ENCODE data around the gene M1AP. TPM values are rescaled to one million over a fixed set of nuclear protein-coding genes. Genes with fewer than 3 reads are reported as not detected.

M1AP gene
- total RNA-seq, 4 donors from 2014 or later: 0.81 to 2.6 (median 1.8) TPM

- Histone ChIP-seq H3K27ac (no peak overlapping the region), H3K36me3 (no peaks in the 10 kb centered on the region), H3K9me3 (no peaks in the 10 kb centered on the region), H3K27me3 (no peaks in the 10 kb centered on the region), H3K4me1 (peaks cover 5 to 6% of the 10 kb centered on the region in 2 donors), H3K4me3 (replicated peaks in 1 of 3) (no peak overlapping the region)
- WGBS, 2 donors: 93 to 97% methylated on average over 3 of the region's 3 CpGs
- DNase-seq: no peak
- intact Hi-C loops (cut with DNase I): no loop called here
- no peak for TF ChIP-seq POLR2A (IDR thresholded peaks at IDR 0.05)
- TF ChIP-seq CTCF (IDR thresholded peaks at IDR 0.05): no peak
Measured at GRCh38 chr2:74544634-74545033, 103.5 kb downstream of the M1AP start.

- Histone ChIP-seq H3K4me1 (peaks cover 0 to 6% of the 10 kb centered on the region in 2 donors), H3K4me3 (replicated peaks in 1 of 3) (no peak overlapping the region), H3K27me3 (no peaks in the 10 kb centered on the region), H3K27ac (no peak overlapping the region), H3K36me3 (no peaks in the 10 kb centered on the region), H3K9me3 (no peaks in the 10 kb centered on the region)
- 85 to 86% methylated on average over 1 of the region's 1 CpG for WGBS, 2 donors
- intact Hi-C loops (cut with DNase I): no loop called here
- no peak for DNase-seq
- TF ChIP-seq CTCF (IDR thresholded peaks at IDR 0.05) (no peak), POLR2A (IDR thresholded peaks at IDR 0.05) (no peak)
Measured at GRCh38 chr2:74542978-74543377, 105.2 kb downstream of the M1AP start.

DNA sequence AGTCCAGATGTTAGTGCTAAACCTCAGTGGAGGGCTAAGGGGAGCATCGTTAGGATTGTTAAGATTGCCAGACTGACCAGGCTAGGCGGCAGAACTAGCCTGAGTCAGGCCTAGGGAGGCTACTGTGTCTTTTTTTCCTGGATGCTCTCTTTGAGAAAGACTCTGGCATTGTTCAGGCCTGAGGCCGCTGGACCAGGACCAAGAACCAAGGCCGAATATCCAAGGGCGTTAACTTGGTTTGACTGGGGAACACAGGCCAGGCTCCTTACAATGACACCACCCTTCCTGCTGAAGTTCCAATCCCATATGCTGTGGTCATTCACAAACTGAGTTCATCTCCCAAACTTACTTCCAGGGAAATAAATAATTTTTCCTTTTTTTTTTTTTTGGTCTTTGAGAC lies 107.8 kb downstream of the M1AP start:
- Histone ChIP-seq H3K27me3 (no peaks in the 10 kb centered on the region), H3K27ac (no peak overlapping the region), H3K9me3 (no peaks in the 10 kb centered on the region), H3K4me1 (peaks cover 0 to 6% of the 10 kb centered on the region in 2 donors), H3K36me3 (no peaks in the 10 kb centered on the region), H3K4me3 (replicated peaks in 1 of 3) (no peak overlapping the region)
- intact Hi-C loops (cut with DNase I): no loop called here
- DNase-seq: no peak
- WGBS, 2 donors: 75 to 85% methylated on average over 5 of the region's 5 CpGs
- TF ChIP-seq POLR2A (IDR thresholded peaks at IDR 0.05): no peak
- no peak for TF ChIP-seq CTCF (IDR thresholded peaks at IDR 0.05)

- intact Hi-C loops (cut with DNase I): no loop called here
- no peak overlapping the region for H3K27ac ChIP-seq
- H3K4me3 ChIP-seq (replicated peaks in 1 of 3): no peak overlapping the region
- H3K36me3 ChIP-seq: no peaks in the 10 kb centered on the region
- no peaks in the 10 kb centered on the region for H3K27me3 ChIP-seq
- H3K4me1 ChIP-seq: peaks cover 0 to 6% of the 10 kb centered on the region in 2 donors
- TF ChIP-seq POLR2A (IDR thresholded peaks at IDR 0.05): no peak
- TF ChIP-seq CTCF (IDR thresholded peaks at IDR 0.05): no peak
- H3K9me3 ChIP-seq: no peaks in the 10 kb centered on the region
- no peak for DNase-seq
- WGBS, 2 donors: 54 to 58% methylated on average over 7 of the region's 7 CpGs
Measured at GRCh38 chr2:74538881-74539339, 109.2 kb downstream of the M1AP start.

DNA sequence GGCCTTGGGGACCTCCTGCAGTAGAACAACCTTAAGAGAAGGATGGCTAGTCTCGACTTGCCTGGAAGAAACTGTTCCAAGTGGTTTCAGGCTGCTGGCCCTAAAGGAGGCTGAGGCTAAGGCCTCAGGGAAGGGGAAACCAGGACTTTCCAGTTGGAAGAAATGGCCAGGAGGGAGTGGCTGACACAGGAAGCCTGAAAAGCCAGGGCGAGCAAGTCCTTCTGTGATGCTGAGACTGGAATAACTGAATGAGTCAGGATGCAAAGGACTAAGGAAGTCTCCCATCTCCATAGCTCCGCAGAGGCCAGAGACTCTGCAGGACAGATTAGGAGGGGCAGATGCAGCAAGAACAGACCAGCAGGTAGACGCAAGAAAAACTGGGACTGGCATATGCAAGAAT lies 111.0 kb downstream of the M1AP start:
- intact Hi-C loops (cut with DNase I): no loop called here

More for the DNA sequence above, 111.0 kb downstream of the M1AP start:
- Histone ChIP-seq H3K27me3 (no peaks in the 10 kb centered on the region), H3K9me3 (no peaks in the 10 kb centered on the region), H3K4me3 (replicated peaks in 1 of 3) (no peak overlapping the region), H3K4me1 (peaks cover 0 to 6% of the 10 kb centered on the region in 2 donors), H3K36me3 (peaks cover 0 to 11% of the 10 kb centered on the region in 2 donors), H3K27ac (no peak overlapping the region)
- WGBS, 2 donors: 69 to 73% methylated on average over 4 of the region's 4 CpGs
- TF ChIP-seq POLR2A (IDR thresholded peaks at IDR 0.05) (no peak), CTCF (IDR thresholded peaks at IDR 0.05) (no peak)
- no peak for DNase-seq

Data from thyroid gland (tissue), 4 donors.